GM12873 (cell line): ENCODE results near the gene WNK2.

Experiments used
- TF ChIP-seq, protein P1 (sequence below): IDR thresholded peaks from 2 replicates; pipeline ENCODE4 v1.5.1; 2012; ENCODE audit warnings: low read depth, mild to moderate bottlenecking, moderate library complexity, low read length, control low read depth; ENCODE audit not compliant: insufficient read depth; ENCODE audit errors: missing control alignments

The WNK2 gene

DNA sequence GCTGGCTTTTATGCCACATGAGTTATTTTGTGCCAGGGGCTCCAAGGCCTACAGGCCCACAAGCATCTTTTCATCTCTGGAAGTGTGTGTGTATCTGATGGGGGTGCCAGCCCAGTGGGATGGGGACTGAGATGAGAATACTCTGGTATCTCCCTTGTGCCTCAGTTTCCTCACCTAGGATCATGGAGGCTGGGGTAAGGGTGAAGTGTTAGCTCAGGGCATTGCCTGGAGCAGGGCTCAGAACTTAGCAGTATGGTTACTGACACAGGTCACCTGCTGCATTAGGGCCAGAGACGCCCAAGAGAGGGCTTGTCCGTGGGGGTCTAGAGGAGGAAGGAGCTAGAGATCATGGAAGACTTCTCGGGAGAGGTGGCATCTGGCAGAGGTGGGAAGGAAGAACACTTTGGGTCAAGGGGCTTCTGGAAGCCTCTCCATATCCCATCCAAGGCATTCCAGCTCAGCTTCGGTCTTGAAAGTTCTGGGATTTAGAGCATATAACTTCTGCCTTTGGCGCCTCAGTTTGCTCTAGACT is 742 bp upstream of the WNK2 start:
- TF ChIP-seq, protein P1, sequence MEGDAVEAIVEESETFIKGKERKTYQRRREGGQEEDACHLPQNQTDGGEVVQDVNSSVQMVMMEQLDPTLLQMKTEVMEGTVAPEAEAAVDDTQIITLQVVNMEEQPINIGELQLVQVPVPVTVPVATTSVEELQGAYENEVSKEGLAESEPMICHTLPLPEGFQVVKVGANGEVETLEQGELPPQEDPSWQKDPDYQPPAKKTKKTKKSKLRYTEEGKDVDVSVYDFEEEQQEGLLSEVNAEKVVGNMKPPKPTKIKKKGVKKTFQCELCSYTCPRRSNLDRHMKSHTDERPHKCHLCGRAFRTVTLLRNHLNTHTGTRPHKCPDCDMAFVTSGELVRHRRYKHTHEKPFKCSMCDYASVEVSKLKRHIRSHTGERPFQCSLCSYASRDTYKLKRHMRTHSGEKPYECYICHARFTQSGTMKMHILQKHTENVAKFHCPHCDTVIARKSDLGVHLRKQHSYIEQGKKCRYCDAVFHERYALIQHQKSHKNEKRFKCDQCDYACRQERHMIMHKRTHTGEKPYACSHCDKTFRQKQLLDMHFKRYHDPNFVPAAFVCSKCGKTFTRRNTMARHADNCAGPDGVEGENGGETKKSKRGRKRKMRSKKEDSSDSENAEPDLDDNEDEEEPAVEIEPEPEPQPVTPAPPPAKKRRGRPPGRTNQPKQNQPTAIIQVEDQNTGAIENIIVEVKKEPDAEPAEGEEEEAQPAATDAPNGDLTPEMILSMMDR: no peak

DNA sequence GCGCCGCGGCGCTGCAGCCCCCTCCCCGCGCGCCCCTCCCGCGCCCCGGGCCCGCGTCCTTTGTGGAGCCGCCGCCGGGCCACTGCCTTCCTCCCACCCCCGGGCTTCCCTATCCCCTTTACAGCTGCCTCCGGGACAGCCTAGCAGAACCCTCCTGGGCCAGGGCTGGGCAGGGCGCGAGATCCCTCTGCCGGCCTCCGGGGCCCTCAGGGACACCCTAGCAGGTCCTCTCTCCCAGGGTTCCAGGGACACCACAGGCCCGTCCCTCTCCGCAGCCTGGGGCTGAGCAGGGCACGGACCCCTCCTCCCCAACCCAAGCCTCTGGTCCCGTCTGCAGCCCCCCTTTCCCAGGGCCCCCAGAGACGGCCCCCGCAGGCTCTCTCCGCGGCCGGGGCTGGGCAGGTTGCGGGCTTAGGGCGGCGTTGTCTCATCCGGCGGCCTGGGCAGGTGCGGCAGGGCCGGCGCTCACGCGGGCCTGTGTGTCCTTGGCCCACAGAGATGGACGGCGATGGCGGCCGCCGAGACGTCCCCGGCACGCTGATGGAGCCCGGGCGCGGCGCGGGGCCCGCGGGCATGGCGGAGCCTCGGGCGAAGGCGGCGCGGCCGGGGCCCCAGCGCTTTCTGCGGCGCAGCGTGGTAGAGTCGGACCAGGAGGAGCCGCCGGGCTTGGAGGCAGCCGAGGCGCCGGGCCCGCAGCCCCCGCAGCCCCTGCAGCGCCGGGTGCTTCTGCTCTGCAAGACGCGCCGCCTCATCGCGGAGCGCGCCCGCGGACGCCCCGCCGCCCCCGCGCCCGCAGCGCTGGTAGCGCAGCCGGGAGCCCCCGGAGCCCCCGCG is 710 bp downstream of the WNK2 start:
- TF ChIP-seq, protein P1: no peak

DNA sequence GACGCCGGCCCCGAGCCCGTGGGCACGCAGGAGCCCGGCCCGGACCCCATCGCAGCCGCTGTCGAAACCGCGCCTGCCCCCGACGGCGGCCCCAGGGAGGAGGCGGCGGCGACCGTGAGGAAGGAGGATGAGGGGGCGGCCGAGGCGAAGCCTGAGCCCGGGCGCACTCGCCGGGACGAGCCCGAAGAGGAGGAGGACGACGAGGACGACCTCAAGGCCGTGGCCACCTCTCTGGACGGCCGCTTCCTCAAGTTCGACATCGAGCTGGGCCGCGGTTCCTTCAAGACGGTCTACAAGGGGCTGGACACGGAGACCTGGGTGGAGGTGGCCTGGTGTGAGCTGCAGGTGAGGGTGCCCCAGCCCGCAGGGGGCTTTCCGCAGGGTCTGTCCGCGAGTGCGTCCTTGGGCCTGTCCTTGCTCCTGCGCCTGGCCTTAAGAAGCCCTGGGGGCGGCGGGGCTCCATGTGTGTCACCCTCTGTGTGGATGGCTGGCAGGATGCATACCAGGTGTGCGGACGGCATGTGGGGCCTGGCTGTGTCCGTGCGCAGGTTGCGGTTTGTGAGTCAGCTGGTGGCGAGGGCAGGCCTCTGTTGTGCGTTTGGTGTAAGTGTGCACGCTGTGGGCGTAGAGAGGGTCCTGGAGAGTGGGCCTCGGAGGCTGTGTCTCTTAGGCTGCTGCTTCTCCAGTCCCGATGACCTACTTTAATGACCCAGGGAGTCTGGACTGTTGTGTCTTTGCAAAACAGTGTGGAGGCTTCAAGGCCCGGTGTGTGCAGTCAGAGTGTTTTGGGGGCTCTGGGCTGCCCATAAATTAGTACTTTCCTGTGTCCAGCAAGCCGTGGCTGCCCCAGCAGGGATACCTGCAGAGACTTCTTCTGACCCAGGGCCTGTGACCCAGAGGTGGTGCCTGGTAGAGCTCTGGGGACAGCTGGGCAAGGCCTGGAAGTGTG is 1.6 kb downstream of the WNK2 start:
- TF ChIP-seq, protein P1: no peak

DNA sequence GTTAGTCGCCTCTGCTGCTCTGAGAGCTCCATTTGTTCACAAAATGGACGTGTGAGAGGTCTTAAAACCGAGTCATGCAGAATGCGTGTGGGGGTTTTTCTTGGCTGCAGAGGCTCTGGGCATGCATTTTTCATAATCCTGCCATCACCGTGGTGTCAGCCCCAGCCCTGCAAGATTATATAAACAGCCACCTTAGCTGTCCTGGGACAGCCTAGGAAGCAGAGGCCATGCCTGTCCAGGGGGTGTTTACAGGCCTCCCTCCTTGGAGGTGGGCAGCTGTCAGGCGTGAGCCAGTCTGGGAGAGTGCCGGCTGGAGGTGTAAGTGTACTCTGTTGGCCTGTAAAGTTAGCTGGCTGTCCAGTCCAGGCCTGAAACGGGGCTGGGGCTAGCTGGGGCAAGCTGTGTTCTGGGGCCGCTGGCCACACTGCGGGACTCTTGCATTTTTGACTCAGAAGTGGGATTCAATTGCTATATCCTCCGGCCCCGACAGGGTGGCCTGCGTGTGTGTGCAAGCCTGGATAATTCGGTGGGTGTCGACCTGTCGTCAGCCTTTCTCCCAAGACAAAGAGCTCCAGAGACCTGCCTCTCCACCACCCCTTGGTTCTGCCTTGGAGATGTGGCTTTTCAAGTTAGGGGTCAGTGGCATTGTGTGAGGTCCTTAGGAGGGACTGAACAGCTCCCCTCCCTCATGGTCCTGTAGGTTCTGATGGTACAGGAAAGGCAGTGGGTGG is 2.4 kb downstream of the WNK2 start:
- TF ChIP-seq, protein P1: no peak

DNA sequence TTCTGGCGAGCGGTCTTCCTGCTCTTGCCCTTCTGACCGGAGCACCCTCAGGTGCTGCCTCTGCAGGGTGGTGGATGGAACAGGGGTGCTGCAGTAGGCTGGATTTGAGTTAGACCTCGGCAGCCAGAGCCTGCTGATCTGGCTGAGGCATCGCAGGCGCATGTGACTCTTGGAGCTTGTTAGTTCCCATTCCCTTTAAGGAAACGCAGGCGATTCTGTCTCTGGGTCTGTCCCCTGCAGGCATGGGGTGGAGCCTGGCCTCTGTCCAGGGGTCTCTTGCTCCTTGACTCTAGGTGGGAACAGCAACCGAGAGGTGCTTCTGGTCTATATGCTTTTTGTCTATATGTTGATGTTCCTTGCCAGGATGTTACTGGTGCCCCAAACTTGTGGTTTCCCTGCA is 3.1 kb downstream of the WNK2 start:
- TF ChIP-seq, protein P1: no peak

DNA sequence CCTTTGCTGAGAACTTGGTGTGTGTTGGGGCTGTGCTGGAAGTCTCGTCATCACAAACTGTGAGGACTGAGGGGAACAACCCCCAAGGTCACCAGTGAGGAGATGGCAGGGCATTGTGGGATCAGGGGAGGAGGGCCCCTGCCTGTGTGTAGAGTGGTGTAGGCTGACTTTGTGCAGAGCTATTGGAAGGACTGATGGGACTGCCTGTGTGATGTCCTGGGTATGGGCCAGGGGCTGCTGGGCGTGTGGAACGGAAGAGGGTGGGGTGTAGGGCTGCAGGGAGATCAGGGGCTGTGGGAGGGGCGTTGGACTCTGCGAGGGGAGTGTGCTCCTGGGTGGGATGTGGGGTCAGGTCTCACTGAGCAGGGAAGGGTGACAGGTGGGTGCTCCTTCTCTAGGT is 3.6 kb downstream of the WNK2 start:
- TF ChIP-seq, protein P1: no peak
